Kidney glomerular epithelial cell (primary cell): Measurements from ENCODE around the gene ASXL1.
"Not testable (repeated sequence)": the region's sequence is repeated elsewhere in the genome, so short reads cannot be mapped to it uniquely, and the experiment has no call there.

Source experiments
- DNase-seq: peaks from one replicate; lab custom pipeline; 2025; lab: John Stamatoyannopoulos, UW

The ASXL1 gene

GRCh38 chr20:32407131-32407750, 49.1 kb downstream of the ASXL1 start:
- DNase-seq, result not testable (repeated sequence)

DNA sequence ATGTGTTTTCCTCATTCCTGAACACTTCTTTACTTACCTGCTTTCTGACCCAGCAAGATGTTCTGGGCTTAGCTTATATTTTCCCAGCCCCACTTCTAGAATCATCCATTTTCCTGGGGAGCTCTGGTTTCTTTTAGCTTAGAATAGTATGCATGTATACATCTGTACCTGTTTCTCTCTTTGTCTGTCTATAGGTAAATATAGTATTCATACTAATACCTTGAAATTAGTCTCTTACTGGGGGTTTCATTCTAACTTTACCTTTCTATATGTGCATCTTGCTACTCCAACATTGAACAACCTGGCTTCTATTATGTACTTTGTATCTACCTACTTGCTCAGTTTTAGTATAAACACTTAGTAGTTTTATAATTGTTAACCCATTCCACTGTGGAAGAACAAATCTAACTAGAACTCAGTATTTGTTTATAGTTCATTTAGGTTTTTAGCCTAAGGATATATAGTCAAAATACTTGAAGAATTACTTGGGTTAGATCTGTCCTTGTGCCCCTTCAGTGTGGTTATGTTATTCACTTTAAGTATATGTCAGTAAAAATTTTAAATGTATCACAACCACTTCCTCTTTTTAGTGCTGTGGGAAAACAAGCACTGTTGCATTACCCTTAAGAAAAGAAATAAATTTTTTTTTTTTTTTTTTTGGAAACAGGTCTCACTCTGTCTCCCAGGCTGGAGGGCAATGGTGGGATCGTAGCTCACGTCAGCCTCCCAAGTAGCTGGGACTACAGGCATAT, 54.0 kb downstream of the ASXL1 start:
- DNase-seq, result no peak

GRCh38 chr20:32415494-32415893, 57.4 kb downstream of the ASXL1 start:
- DNase-seq, result no peak

- DNase-seq, result no peak
Measured at GRCh38 chr20:32416206-32416605, 58.1 kb downstream of the ASXL1 start.

DNA sequence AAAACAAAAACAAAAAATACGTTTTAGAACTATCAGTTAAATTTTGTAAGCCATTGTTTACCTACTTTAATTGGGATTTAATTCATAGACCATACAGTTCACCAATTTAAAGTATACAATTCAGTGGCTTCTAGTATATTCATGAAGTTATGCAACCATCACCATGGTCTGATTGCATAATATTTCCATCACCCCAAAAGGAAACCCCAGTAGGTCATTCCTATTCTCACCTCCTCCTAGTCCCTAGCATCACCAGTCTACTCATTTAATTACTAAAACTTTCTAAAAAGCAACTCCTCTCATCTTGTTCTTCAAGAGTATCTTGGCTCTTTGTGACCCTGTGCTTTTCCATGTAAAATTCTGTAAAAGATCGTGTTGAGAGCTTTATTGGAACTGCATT, 60.2 kb downstream of the ASXL1 start:
- DNase-seq, result no peak

- DNase-seq, result no peak
Measured at GRCh38 chr20:32421290-32421689, 63.2 kb downstream of the ASXL1 start.

DNA sequence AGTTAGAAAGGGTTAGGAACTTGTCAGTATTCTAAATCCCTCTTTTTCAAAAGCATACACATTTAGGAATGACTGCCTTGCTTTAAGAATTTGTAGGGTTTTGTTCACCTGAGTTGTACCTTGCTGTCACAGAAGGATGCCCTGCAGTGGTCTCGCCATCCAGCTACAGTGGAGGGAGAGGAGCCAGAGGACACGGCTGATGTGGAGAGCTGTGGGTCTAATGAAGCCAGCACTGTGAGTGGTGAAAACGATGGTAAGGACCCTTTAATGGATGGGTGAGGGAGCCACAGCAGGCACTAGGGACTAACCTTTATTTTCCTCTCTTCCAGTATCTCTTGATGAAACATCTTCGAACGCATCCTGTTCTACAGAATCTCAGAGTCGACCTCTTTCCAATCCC, 69.9 kb downstream of the ASXL1 start:
- DNase-seq, result no peak

DNA sequence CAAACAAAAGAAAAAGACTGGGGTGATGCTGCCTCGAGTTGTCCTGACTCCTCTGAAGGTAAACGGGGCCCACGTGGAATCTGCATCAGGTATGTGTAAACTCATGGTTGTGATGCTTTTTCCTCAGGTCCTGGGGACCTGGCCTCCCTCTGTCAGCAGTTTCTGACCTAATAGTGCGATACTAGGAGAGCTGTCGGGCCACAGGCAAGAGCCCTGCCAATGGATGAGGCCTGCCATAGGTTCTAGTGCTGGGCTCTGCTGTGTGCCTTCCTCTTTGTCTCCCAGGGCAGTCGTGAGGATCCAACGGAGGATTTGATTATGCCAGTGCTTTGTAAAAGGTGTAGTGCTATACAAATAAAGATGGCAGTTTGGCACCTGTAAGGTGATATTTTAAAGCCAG, 71.2 kb downstream of the ASXL1 start:
- no peak for DNase-seq

DNA sequence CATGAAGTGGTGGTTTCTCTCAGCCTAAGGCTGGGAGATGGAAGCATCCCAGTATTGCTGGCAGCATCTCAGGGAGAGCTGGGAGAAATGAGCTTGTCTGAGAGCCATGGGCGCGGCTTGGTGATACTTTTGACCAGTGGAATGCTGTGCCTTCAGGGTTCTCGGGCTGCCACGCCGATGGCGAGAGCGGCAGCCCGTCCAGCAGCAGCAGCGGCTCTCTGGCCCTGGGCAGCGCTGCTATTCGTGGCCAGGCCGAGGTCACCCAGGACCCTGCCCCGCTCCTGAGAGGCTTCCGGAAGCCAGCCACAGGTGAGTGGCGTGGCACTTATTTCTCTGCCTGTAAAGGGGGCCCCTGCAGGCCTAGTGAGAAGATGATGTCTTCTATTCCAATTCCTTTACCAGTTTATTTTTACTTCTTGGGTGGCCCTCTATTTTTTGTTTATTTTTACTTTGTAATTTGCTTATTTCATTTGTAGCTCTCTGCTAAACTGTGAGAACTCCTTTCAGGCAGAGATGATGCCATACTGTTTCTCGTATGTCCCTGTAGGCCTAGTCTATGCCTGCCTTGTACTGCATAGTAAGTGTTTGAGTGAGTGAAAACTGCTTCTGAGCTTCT, 71.7 kb downstream of the ASXL1 start:
- no peak for DNase-seq

GRCh38 chr20:32431457-32431856, 73.3 kb downstream of the ASXL1 start:
- DNase-seq, result no peak

GRCh38 chr20:32432277-32432676, 74.1 kb downstream of the ASXL1 start:
- no peak for DNase-seq

- no peak for DNase-seq
Measured at GRCh38 chr20:32433311-32434021, 75.3 kb downstream of the ASXL1 start.

GRCh38 chr20:32434434-32434833, 76.3 kb downstream of the ASXL1 start:
- DNase-seq, result no peak

- no peak for DNase-seq
Measured at GRCh38 chr20:32435449-32436107, 77.4 kb downstream of the ASXL1 start.

GRCh38 chr20:32436142-32436861, 78.2 kb downstream of the ASXL1 start:
- DNase-seq, result no peak

GRCh38 chr20:32436968-32437367, 78.8 kb downstream of the ASXL1 start:
- no peak for DNase-seq

DNA sequence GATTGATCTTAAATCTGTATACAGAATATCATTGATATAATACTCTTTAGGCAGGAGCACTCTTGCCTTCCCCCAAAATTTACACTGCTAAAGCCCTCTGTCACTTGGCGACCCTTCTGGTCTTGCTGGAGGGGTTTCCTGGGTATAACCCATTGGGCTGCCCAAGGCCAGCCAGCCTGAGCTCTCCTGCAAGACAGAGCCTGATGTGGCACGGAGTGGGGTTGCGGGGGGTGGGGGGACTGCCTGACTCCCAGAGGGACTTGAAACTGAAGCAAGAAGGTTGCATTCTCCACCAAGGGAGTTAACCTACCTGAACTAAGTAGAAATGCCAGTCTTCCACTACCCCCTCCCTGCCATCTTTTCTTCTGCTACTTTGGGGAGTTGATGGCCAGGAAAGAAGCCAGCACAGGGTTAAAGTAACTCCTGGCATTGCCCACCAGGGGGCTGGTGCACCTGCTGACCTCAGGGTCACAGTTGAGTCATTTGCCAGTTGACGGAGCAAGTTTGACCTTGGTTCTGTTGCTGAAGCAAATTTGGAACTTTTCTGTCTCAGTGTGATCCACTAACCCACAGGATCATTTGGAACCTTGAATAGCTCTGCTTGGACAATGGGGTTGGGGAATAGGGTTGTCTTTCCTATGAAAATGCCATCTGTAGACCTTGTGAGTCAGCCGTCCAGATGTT, 79.4 kb downstream of the ASXL1 start:
- no peak for DNase-seq

- DNase-seq, result no peak
Measured at GRCh38 chr20:32438331-32438858, 80.3 kb downstream of the ASXL1 start.

- DNase-seq, result no peak
Measured at GRCh38 chr20:32439132-32439829, 81.2 kb downstream of the ASXL1 start.
